ES-I3 (cell line): Measurements from ENCODE around the gene MINDY4.
A peak's percentile ranks its signal among the peaks of the same experiment; 100 is the strongest.

ENCODE experiments used
- H3K36me3 ChIP-seq: 2 replicates; pipeline ENCODE4 v1.6.1; 2013; ENCODE audit warnings: mild to moderate bottlenecking, low read length, control low read depth, moderate library complexity; ENCODE audit not compliant: insufficient read depth
- H3K4me1 ChIP-seq: 2 replicates; pipeline ENCODE4 v1.6.1; 2013; ENCODE audit warnings: mild to moderate bottlenecking, control low read depth, low read length; ENCODE audit not compliant: insufficient read depth
- H3K9ac ChIP-seq: 2 replicates; pipeline ENCODE4 v1.6.1; 2013; ENCODE audit warnings: low read depth, mild to moderate bottlenecking, low read length, moderate library complexity
- H3K9me3 ChIP-seq: 2 replicates; pipeline ENCODE4 v1.6.1; 2013; ENCODE audit warnings: mild to moderate bottlenecking, low read length, moderate library complexity; ENCODE audit not compliant: control insufficient read depth, insufficient read depth

The MINDY4 gene

DNA sequence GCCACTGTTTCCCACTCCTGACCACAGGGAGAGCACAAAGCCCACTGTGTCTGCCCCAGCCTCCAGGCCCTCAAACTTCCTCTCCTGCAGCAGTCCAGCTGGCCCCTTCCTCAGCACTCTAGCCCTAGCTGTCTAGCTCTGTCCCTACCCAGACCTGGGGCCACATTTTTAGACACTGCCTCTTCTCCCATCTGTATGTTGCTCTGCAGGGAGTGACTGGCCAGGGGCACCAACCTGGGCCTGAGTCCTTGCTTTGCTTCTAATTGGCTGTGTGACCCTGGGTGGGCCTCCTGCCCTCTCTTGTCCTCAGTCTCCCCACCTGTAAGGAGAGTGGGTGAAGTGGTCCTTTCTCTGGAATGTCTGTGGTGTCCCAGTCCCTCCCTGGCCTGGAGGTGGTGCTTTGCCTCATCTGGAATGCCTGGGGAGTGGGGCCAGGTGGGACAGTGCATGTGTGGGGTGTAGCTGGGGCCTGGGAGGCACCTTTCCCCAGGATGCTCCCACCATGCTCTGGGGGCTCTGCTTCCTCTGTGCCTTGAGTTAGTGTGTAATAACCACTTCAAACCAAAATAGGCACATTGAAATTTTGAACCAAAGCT lies 165.5 kb downstream of the MINDY4 start:
- Histone ChIP-seq H3K36me3 (no peaks in the 10 kb centered on the region), H3K9me3 (no peaks in the 10 kb centered on the region)

DNA sequence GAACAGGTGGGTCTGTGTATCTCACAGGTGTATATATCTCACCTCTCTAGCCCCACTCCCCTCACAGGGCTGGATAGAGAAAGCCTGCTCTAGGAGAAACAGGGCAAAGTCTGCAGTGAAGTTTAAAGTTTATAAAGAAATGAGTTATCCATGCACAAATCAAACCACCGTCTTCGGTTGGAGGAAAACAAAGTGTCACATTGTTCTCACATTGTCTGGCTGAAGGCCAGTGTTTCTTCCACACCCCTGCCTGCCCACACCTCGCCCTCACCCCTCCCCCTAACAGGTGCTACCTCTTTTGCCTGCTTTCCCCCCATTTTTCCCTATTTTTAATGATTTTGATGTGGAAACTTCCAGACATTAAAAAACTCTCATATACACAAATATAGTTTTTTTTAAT lies 166.2 kb downstream of the MINDY4 start:
- Histone ChIP-seq H3K4me1 (no peaks in the 10 kb centered on the region), H3K36me3 (no peaks in the 10 kb centered on the region), H3K9me3 (no peaks in the 10 kb centered on the region), H3K9ac (no peak overlapping the region)

More for the DNA sequence above, 165.5 kb downstream of the MINDY4 start:
- Histone ChIP-seq H3K9ac (no peak overlapping the region), H3K4me1 (no peaks in the 10 kb centered on the region)

GRCh38 chr7:30938435-30939316 lies 167.5 kb downstream of the MINDY4 start:
- H3K4me1 ChIP-seq: no peaks in the 10 kb centered on the region
- H3K9me3 ChIP-seq: no peaks in the 10 kb centered on the region
- H3K9ac ChIP-seq: peak overlapping the region; percentile 35; the same call in 1 of the 2 replicates
- no peaks in the 10 kb centered on the region for H3K36me3 ChIP-seq

DNA sequence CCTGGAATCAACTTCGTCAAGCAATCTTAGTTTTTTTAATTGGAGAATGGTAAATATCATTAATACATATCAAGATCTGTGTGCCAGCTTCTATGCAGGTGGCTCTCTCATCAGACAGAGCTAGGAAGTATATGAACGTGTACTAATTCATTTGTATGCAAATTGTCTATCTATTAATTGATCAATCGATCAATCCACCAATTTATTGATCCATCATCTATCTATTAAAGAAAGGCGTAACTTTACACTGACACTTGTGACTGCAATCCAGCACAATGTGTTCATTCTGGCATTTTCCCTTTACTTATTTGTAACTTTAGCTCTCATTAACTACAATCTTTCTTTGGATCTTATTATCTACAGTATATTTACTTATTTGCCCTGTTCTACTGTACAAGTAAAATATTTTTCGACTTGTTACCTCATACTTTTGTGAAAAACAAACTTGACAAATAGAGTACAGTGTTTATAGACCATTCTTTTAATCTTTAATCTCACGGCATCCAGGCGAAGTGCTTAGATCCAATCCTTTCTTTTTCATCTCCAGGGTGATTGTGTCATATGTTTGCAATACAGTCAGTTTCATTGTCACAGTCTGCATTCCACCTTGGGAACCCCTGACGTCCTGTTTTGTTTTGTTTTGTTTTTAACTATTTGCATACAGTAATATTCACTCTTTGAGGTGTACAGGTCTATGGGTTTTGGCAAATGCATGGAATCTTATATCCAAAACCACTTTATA lies 170.5 kb downstream of the MINDY4 start:
- H3K9ac ChIP-seq: no peak overlapping the region
- H3K36me3 ChIP-seq: no peaks in the 10 kb centered on the region
- H3K9me3 ChIP-seq: no peaks in the 10 kb centered on the region; the same call in 1 of the 2 replicates
- no peaks in the 10 kb centered on the region for H3K4me1 ChIP-seq
